ENCODE data around the gene TNPO2.

- no peak for TF ChIP-seq CTCF (conservative IDR thresholded peaks at IDR 0.05; ENCODE audit: low read length)
- no peak for TF ChIP-seq EZH2phosphoT487 (IDR thresholded peaks at IDR 0.05; ENCODE audit: borderline replicate concordance)
Observed at GRCh38 chr19:12675940-12676339, 47.8 kb downstream of the TNPO2 start.
